Glomerular endothelial cell (primary cell): ENCODE results near the gene MORN5. TPM values are rescaled to one million over a fixed set of nuclear protein-coding genes. Genes with fewer than 3 reads are reported as not detected.
A peak's percentile ranks its signal among the peaks of the same experiment; 100 is the strongest.

ENCODE experiments used
- DNase-seq: peaks from one replicate; pipeline ENCODE4 v3.0.0-alpha.2; 2011; ENCODE audit warnings: low read depth, low spot score; ENCODE audit errors: extremely low read depth
- total RNA-seq: library from RNA; depleted of rRNA; stranded (reverse); fragments of >200 nt; gene quantifications from 2 replicates; pipeline ENCODE4 v1.2.3, GENCODE V29; 2015

The MORN5 gene
- total RNA-seq, 1 donor from 2014 or later = not detected

DNA sequence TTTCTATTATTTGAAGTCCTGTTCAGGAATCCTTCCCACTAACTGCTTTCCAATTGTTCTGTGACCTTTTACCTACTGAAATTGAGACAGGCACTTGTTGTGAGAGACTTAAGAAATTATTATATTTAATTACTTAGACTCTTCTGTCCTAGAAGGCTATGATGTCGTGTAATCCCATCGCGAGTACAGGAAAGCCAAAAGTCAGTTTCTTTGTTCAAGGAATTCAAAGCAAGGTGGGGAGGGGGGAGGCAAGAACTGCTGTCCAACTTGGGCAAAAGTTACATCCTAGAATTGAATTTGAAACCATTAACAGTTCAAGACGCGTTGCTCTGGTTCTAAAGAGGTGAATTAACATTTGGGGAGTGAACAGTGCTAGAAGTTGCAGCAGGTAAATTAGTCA, 18.0 kb upstream of the MORN5 start:
- no peak for DNase-seq

DNA sequence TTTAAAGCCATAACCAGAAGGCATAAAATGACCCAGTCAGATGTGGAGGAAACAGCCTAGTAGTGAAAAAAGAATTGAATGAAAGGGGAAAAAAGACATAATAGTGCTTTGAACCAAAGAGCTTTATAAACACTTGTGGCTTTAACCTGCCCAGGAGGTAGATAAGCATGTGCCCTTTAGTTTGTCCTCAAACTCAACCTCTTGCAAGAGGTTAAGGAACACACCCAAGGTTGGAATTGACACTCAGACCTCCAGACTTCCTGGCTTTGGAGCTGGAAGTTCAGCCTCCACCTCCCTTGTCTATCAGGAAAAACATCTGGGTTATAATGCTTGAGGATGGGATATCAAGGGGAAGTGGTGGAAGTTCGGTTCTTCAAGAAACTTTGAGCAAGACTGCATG, 16.4 kb upstream of the MORN5 start:
- no peak for DNase-seq

DNA sequence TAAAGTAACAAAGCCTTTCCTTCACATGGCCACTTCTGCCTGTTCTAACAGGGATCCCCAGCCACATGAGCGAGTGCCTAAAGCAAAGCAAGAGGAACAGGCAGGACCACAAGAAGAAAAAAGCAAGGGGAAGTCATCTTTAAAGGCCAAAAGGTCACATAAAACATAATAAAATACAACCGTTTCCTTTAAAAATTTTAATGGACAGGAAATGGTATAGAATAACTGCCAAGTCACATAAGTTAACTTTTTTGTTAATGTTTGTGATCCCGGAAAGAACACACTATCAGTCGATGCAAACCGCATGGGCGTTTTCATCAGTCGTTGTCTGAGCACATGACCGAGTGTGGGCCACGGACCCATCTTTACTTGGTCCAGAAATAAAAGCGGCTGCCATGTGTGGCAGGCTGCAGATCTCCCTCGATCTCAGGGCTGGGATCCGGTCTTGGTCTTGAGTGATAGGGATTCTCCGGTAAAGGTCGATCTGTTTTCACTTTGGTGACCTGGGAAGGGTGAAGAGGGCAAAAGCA, 15.8 kb upstream of the MORN5 start:
- no peak for DNase-seq

- DNase-seq = no peak
These were observed 14.7 kb upstream of the MORN5 start for GRCh38 chr9:122144836-122145591.

- no peak for DNase-seq
These were observed 14.2 kb upstream of the MORN5 start for GRCh38 chr9:122145592-122145863.

DNA sequence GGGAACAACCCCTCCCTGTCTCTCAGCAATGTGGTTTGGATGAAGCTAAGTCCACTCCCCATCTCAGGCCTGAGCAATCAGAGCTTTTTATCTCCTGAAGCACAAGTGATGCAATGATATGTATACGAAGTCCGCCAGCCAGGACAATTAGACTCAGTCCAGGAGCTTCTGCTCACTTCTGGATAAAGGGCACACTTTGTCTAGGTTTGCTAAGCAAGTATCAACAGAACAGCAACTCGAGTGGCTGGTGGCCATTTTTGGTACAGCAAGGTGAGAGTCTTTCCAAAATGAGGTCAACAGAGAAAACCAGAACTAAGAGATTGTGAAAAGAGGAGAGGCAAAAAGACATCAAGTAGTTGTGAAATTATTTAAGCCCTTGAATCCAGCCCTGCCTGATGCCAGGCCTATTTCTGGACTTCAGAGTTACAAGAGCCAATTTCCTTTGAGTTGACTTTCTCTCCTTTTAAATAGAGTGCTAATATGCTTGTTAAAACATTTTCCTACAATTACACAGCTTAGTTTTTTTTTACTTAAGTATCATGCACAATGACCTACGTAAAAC, 8.4 kb upstream of the MORN5 start:
- no peak for DNase-seq

DNA sequence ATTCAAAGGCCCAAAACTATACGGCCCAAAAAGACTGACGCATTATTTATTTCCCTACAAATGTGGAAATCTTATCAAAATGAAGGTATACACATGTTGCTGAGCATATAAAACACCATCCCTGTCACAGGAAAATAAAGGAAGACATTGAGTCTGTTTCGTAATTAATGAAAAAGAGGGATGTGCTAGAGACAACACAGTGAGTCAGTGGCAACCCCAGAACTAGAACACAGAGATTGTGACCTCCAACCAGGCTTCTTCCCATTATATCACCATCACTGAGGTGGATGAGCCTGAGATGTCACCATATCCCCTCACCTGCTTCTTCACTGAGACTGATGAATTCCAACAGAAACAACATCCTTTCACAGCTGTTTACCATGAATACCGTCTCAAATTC, 3.9 kb upstream of the MORN5 start:
- no peak for DNase-seq

- DNase-seq = no peak
These were observed 1.5 kb upstream of the MORN5 start for GRCh38 chr9:122158202-122158601.

DNA sequence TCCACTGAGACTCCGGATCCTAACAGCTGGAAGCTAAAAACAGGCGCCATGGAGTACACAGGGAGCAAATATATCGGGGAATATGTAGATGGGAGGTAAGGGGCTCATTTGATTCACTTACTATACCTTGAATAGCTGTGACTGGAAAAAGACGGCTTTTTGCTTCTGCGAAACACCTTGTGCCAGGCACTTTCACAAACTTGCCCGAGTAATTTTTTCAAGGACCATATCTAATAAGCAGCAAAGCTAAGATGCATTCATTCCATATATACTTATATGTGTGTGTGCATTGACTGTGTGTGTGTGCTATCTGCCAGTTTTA, 178 bp downstream of the MORN5 start:
- DNase-seq = no peak

- no peak for DNase-seq
These were observed 2.7 kb downstream of the MORN5 start for GRCh38 chr9:122162415-122162814.

GRCh38 chr9:122164286-122164685, 4.6 kb downstream of the MORN5 start:
- DNase-seq = no peak

GRCh38 chr9:122168356-122168755, 8.6 kb downstream of the MORN5 start:
- peak; percentile 68 for DNase-seq

GRCh38 chr9:122172131-122172530, 12.4 kb downstream of the MORN5 start:
- DNase-seq = no peak

DNA sequence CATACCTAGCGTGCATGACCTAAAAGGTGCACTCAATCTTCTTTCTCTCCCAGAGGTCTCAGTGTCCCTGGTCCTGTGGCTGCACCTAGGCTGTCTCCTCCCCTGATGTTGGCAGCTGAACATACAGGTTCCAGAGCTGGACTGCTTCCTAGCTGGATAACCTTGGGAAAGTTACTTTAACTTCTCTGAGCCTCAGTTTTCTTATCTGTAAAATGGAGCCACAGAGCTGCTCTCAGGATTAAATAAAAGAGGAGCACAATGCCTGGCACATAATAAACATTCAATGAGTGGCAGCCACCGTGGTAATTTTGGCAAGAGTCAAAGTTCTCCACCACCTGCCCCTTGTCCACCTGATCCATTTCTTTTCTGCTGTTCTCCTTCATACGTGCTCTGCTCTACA, 14.0 kb downstream of the MORN5 start:
- DNase-seq = no peak

DNA sequence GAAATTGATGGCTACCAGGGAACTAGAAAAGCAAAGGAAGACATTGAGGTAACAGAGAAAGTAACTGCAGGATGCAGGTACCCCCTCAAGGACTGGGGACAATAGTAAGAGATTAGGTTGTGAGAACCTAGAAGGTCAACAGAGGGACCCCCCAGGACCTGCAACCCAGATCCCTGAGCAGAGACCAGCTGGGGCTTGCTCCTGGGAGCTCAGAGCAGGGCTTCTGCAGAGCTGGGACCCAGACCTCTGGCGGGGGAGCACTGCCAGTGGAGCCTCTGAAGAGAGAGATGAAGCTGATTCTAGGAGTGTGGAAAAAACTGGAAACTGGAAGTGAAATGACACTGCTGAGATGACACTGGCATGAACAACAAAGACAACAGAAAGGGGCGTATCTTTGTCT, 17.2 kb downstream of the MORN5 start:
- DNase-seq = no peak

DNA sequence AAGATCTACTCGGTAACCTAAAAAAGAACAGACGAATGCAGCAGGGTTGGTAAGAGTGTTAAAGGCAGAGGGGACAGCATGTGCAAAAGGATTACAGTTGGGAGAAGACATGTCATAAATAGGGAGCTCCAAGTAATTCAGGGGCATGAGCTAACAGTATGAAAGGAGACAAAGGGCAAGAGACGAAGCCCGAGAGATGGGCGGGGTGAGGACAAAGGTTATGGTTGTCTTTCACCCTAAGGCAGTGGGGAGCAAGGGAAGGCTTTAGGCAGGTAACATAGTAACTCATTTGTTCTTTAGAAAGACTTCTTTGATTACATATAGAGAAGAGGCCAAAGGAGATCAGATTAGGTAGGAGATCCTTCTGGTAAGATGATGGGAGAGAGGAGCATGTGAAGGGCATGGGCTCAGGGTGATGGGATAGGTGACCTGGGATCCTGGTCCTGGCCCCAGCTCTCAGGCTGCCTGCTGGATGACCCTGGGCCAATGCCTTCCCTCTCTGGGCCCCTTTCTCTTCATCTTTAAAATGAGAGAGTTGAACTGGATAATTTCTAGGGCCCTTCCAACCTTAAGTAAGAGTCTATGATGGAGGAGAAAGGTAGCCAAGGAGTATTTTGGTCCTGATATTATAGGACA, 19.5 kb downstream of the MORN5 start:
- no peak for DNase-seq

- no peak for DNase-seq
These were observed 20.0 kb downstream of the MORN5 start for GRCh38 chr9:122179690-122180074.

GRCh38 chr9:122180633-122181032, 20.9 kb downstream of the MORN5 start:
- DNase-seq = no peak

- no peak for DNase-seq
These were observed 23.8 kb downstream of the MORN5 start for GRCh38 chr9:122183501-122183900.

GRCh38 chr9:122184551-122184950, 24.8 kb downstream of the MORN5 start:
- no peak for DNase-seq

DNA sequence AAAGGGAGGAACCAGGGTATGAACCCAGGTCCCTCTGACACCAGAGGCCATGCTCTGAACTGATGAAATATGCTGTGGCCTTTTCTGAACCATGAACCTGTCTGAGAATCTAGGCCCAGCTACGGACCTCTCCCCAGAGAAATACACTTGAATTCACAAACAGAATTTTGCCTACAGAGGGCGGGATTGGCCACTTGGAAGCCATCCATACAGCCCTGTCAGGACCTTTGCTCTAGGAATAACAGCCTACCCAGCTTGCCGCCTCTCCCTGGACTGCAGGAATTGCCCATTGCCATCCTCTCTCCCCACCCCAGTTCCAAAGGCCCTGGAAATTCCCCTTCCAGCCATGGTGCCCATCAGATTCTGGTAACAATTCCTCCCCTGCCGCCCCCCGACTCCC, 26.6 kb downstream of the MORN5 start:
- DNase-seq = no peak

- no peak for DNase-seq
These were observed 27.2 kb downstream of the MORN5 start for GRCh38 chr9:122186777-122187470.
